ENCODE data around the gene MMD. TPM values are rescaled to one million over a fixed set of nuclear protein-coding genes. Genes with fewer than 3 reads are reported as not detected.

The MMD gene
- total and polyA plus RNA-seq, 2 of the 13 experiments (the other 11 are each of a cell fraction or from before 2014, with no cell fraction given): 121 to 225 TPM

- TF ChIP-seq GATAD2A (CRISPR knock-in tag; IDR thresholded peaks at IDR 0.05) (no peak), ZNF512B (CRISPR knock-in tag; IDR thresholded peaks at IDR 0.05; ENCODE audit: borderline replicate concordance) (no peak), ZNF589 (CRISPR knock-in tag; conservative IDR thresholded peaks at IDR 0.05) (no peak; the same call in 1 of the 2 replicates), MATR3 (CRISPR knock-in tag; IDR thresholded peaks at IDR 0.05) (no peak), RFX1 (IDR thresholded peaks at IDR 0.05) (no peak), MAF1 (CRISPR knock-in tag; IDR thresholded peaks at IDR 0.05; ENCODE audit: borderline replicate concordance) (no peak), PHF20 (CRISPR knock-in tag; IDR thresholded peaks at IDR 0.05) (no peak; the same call in 1 of the 2 replicates), ZNF674 (CRISPR knock-in tag; IDR thresholded peaks at IDR 0.05; ENCODE audit: low read depth) (no peak), MXD4 (CRISPR knock-in tag; IDR thresholded peaks at IDR 0.05) (0 out of 2 replicates have a peak, but pooled peaks have one; percentile 36), ATRX (CRISPR knock-in tag; IDR thresholded peaks at IDR 0.05; ENCODE audit: borderline replicate concordance) (no peak), ZNF790 (CRISPR knock-in tag; IDR thresholded peaks at IDR 0.05; ENCODE audit: borderline replicate concordance) (0 out of 2 replicates have a peak, but pooled peaks have one; percentile 82), SMYD3 (CRISPR knock-in tag; IDR thresholded peaks at IDR 0.05) (0 out of 2 replicates have a peak, but pooled peaks have one; percentile 54), ZNF296 (CRISPR knock-in tag; conservative IDR thresholded peaks at IDR 0.05) (no peak), ONECUT2 (CRISPR knock-in tag; IDR thresholded peaks at IDR 0.05) (peak; percentile 73; the same call in 1 of the 2 replicates), PHF21A (CRISPR knock-in tag; IDR thresholded peaks at IDR 0.05) (no peak), MAFK (conservative IDR thresholded peaks at IDR 0.05 in 1 of 2, IDR thresholded peaks at IDR 0.05 in 1 of 2; ENCODE audit: low read length in 2 of 2) (no peak), NR2F1 (CRISPR knock-in tag; IDR thresholded peaks at IDR 0.05) (no peak), ARID4A (CRISPR knock-in tag; IDR thresholded peaks at IDR 0.05; ENCODE audit: borderline replicate concordance) (peak; percentile 79), NFIC (IDR thresholded peaks at IDR 0.05; ENCODE audit: low read length) (no peak), KMT2A (CRISPR knock-in tag; IDR thresholded peaks at IDR 0.05) (no peak), LRRFIP1 (CRISPR knock-in tag; conservative IDR thresholded peaks at IDR 0.05) (no peak; the same call in 1 of the 2 replicates)
Measured at GRCh38 chr17:55421179-55421934, at the start of gene MMD (continued).
